HG02588 (cell line): Measurements from ENCODE around the gene CTCFL.
A peak's percentile ranks its signal among the peaks of the same experiment; 100 is the strongest.
"Not testable (repeated sequence)": the region's sequence is repeated elsewhere in the genome, so short reads cannot be mapped to it uniquely, and the experiment has no call there.

Experiments used
- ATAC-seq: cut with Tn5 transposase; IDR thresholded peaks from one replicate; pipeline ENCODE4 v1.9.1; 2021; ENCODE audit warnings: mild to moderate bottlenecking, moderate library complexity; ENCODE audit not compliant: unreplicated experiment

Gene CTCFL

GRCh38 chr20:57483287-57484050, 41.5 kb downstream of the CTCFL start:
- ATAC-seq = no peak

DNA sequence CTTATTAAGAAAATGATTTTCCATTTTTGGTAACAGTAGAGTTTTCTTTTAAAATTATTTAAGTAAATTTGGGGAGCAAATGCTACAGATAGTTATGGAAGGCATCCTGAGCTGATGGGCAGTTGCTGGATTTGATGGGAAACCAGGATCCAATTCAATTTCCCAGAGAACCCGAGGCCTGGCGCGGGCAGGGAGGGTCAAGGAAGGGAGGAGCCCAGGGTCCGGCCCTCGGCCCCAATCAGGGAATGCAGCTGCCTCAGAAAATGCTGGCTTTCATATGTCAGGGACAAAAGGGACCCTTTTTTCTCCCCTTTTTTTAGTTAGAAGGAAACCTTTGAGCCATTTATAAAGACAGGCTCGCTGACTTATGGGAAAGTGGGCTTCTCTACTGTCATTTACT, 42.1 kb downstream of the CTCFL start:
- no peak for ATAC-seq

GRCh38 chr20:57482148-57482547, 42.8 kb downstream of the CTCFL start:
- no peak for ATAC-seq

DNA sequence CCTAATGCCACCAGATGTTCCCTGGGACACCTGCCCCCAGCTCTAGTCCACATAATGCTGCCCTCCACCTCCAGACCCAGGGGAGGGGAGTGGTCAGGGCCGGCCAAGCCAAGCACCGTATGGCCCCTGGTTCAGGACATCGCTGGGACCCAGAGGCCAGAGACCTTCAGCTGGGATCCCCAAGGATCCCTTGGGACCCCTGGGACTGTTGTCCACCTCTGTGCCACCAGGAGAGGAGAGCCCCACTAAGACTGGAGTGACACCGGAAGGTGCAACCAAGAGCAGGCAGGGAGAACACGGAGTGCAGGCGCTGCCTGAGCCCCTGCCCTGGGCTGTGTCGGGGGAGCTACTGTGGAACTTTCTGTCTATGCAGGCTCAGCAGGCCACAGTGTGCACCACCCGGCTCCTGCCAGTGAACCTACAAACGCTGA, 43.6 kb downstream of the CTCFL start:
- ATAC-seq = no peak

GRCh38 chr20:57480444-57481160, 44.3 kb downstream of the CTCFL start:
- no peak for ATAC-seq

- ATAC-seq = no peak
Measured at GRCh38 chr20:57479196-57479595, 45.7 kb downstream of the CTCFL start.

GRCh38 chr20:57478176-57478575, 46.8 kb downstream of the CTCFL start:
- no peak for ATAC-seq

GRCh38 chr20:57476641-57477461, 48.1 kb downstream of the CTCFL start:
- no peak for ATAC-seq

DNA sequence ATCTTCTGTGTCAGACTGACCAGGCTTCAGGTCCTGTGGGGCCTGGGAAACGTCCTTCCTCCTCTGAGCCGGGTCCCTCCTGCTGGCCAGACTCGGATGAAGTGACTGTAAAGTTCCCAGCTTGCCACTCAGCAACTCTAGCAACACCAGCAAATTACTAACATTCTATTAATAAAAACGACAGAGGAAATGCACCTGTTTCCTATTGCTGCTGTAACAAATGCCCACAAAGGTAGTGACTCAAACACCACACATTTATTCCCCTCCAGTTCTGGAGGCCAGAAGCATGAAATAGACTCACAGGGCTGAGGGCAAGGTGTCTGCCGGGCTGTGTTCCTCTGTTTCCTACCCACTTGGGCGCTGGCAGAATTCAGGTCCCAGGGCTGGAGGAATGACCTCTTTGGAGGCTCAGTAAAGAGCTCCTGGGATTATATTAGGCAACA, 48.8 kb downstream of the CTCFL start:
- ATAC-seq = no peak

DNA sequence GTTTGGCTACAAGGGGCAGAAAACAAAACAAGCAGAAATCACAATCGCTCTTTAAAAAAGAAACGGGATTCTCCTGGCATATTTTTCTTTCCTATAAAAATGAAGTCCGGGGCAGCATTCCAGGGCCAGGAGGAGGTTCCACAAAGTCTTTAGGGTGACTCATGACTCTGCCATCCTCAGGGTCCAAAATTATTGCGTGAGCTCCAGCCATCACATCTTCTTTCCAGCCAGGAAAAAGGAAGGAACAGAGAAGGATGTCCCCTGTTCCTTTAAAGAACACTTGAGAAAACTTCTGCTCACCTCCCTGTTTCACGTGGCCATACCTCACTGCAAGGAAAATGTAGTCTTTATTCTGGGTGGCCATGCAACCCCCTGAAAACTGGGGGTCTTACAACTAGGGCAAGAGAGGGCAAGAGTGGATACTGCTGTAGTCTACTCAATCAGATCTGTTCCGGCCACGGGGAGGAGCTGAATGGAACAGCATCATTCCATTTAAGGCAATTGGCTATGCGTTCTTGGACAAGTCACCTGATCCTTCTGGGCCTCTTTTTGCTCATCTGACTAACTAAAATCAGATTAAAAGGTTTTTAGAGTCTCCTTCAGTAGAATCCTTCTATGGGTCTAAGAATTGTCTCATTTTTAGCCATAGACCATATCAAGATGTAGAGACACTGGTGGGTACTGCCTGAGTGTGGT, 49.4 kb downstream of the CTCFL start:
- no peak for ATAC-seq

- ATAC-seq = no peak
Measured at GRCh38 chr20:57474816-57475215, 50.1 kb downstream of the CTCFL start.

DNA sequence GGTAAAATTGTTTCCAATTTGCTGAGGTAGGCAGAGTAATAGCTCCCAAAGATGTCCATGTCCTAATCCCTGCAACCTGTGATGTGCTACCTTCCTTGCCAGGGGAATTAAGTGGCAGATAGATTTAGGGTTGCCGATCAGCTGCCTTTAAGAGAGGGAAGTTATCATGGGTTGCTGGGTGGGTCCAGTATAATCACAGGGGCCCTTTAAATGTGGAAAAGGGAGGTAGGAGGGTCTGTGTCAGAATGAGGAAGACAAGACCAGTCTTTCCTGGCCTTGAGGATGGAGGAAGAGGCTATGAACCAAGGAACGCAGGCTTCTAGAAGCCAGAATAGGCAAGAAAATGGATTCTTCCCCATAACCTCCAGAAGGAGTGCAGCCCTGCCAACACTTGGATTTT, 50.7 kb downstream of the CTCFL start:
- ATAC-seq = no peak

GRCh38 chr20:57473246-57474048, 51.5 kb downstream of the CTCFL start:
- peak; percentile 53 for ATAC-seq

- not testable (repeated sequence) for ATAC-seq
Measured at GRCh38 chr20:57472474-57472873, 52.5 kb downstream of the CTCFL start.

DNA sequence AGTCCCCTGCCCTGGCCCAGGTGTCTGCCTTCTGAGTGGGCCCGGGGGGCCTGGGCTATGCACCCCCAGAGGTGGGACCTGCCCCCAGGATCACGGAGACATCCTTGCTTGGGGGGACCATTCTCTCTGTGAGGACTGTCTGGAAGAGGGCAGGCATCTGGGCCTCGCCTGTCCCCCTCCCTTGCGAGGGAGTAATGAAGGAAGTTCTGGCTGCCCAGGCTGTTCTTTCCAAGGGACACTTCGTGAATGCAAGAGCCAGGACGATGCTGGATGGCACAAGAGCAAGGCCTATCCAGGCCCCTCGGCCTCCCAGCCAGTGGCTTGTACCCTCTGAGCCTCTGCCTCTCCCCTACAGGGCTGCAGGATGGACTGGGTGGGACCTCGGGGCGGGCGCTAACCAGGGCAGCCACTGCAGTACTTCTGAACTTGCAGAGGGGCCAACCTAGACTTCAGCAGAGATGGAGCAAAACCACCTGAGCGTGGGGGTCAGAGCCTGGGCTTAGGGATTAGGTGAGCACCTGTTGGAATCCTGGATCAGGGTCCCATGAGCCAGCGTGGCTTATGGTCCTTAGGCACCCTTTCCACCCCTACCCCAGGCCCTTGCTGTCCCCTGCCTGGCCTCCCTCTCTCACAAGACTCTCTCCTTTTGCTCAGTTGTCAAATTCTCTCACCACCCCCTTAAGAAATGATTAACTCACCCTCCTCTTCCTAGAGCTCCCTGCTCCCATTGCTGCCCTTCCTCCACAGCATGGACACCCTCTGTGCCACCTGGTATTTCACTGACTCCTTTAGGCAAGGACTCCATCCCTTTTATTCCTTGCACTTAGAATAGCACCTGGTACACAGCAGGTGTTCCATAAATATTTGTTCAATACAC, 53.2 kb downstream of the CTCFL start:
- ATAC-seq = no peak

GRCh38 chr20:57470666-57471495, 54.1 kb downstream of the CTCFL start:
- no peak for ATAC-seq

GRCh38 chr20:57470212-57470522, 54.8 kb downstream of the CTCFL start:
- no peak for ATAC-seq

GRCh38 chr20:57469418-57470211, 55.3 kb downstream of the CTCFL start:
- ATAC-seq = no peak
